Neural progenitor cell (in vitro differentiated cells): ENCODE data around the gene OR4E2. TPM values are rescaled to one million over a fixed set of nuclear protein-coding genes. Genes with fewer than 3 reads are reported as not detected.

Source experiments
- DNase-seq: peaks from one replicate; pipeline ENCODE4 v3.0.0-alpha.2; 2016; ENCODE audit warnings: low spot score
- H2AFZ ChIP-seq: fragments of 200-600 bp; sonication (generic); replicated peaks from 2 replicates; pipeline ENCODE4 v1.6.1; 2016; ENCODE audit warnings: antibody characterized with exemption
- H3F3A ChIP-seq: fragments of 200-600 bp; sonication (generic); 2 replicates; pipeline ENCODE4 v1.6.1; 2016; ENCODE audit warnings: antibody characterized with exemption, low read depth
- H3K27ac ChIP-seq: fragments of 200-600 bp; sonication (generic); 2 replicates; pipeline ENCODE4 v1.5.1; 2016; ENCODE audit warnings: mild to moderate bottlenecking
- H3K27me3 ChIP-seq: fragments of 200-600 bp; sonication (generic); 2 replicates; pipeline ENCODE4 v1.6.1; 2016; ENCODE audit warnings: mild to moderate bottlenecking, moderate library complexity
- H3K36me3 ChIP-seq: fragments of 200-600 bp; sonication (generic); 2 replicates; pipeline ENCODE4 v1.5.1; 2016
- H3K4me1 ChIP-seq: fragments of 200-600 bp; sonication (generic); 2 replicates; pipeline ENCODE4 v1.6.1; 2016; ENCODE audit warnings: mixed run types
- H3K4me2 ChIP-seq: fragments of 200-600 bp; sonication (generic); 2 replicates; pipeline ENCODE4 v1.6.1; 2016
- H3K4me3 ChIP-seq: fragments of 200-600 bp; sonication (generic); 2 replicates; pipeline ENCODE4 v1.5.1; 2016
- H3K79me2 ChIP-seq: fragments of 200-600 bp; sonication (generic); 2 replicates; pipeline ENCODE4 v1.6.1; 2016; ENCODE audit warnings: low read depth
- H3K9ac ChIP-seq: fragments of 200-600 bp; sonication (generic); 2 replicates; pipeline ENCODE4 v1.6.1; 2016
- H3K9me3 ChIP-seq: fragments of 200-600 bp; sonication (generic); 2 replicates; pipeline ENCODE4 v1.5.1; 2016; ENCODE audit warnings: low read depth
- H4K20me1 ChIP-seq: fragments of 200-600 bp; sonication (generic); 2 replicates; pipeline ENCODE4 v1.6.1; 2016; ENCODE audit warnings: low read depth
- H3K27ac Mint-ChIP-seq: 3 replicates; pipeline ENCODE4 v1.8.0; 2021; ENCODE audit warnings: mixed read lengths
- H3K27me3 Mint-ChIP-seq: 2 replicates; pipeline ENCODE4 v1.8.0; 2022; ENCODE audit warnings: low read depth, mild to moderate bottlenecking, inconsistent platforms, moderate library complexity, mixed read lengths; ENCODE audit not compliant: insufficient read depth
- H3K36me3 Mint-ChIP-seq: 3 replicates; pipeline ENCODE4 v1.8.0; 2021; ENCODE audit warnings: mixed read lengths
- H3K4me1 Mint-ChIP-seq: 3 replicates; pipeline ENCODE4 v1.8.0; 2021; ENCODE audit warnings: mixed read lengths
- H3K4me3 Mint-ChIP-seq: 3 replicates; pipeline ENCODE4 v1.8.0; 2021; ENCODE audit warnings: mild to moderate bottlenecking, moderate library complexity, mixed read lengths
- H3K9me3 Mint-ChIP-seq: 3 replicates; pipeline ENCODE4 v1.8.0; 2020; ENCODE audit warnings: mixed read lengths
- EZH2 ChIP-seq: fragments of 200-600 bp; sonication (generic); IDR thresholded peaks from 2 replicates; pipeline ENCODE4 v1.6.1; 2017; ENCODE audit warnings: antibody characterized with exemption, mild to moderate bottlenecking, moderate library complexity
- EZH2phosphoT487 ChIP-seq: fragments of 200-600 bp; sonication (generic); IDR thresholded peaks from 2 replicates; pipeline ENCODE4 v1.6.1; 2017; ENCODE audit warnings: antibody characterized with exemption
- total RNA-seq: library from RNA; depleted of rRNA; stranded (reverse); fragments of >200 nt; gene quantifications from 2 replicates; pipeline ENCODE4 v1.2.3, GENCODE V29; 2015; ENCODE audit warnings: low replicate concordance
- TF ChIP-seq, protein P1 (sequence below): fragments of 200-600 bp; sonication (generic); IDR thresholded peaks from 2 replicates; pipeline ENCODE4 v1.5.1; 2017; ENCODE audit warnings: antibody characterized with exemption, mild to moderate bottlenecking

OR4E2 gene
- total RNA-seq, 1 donor from 2014 or later = not detected

DNA sequence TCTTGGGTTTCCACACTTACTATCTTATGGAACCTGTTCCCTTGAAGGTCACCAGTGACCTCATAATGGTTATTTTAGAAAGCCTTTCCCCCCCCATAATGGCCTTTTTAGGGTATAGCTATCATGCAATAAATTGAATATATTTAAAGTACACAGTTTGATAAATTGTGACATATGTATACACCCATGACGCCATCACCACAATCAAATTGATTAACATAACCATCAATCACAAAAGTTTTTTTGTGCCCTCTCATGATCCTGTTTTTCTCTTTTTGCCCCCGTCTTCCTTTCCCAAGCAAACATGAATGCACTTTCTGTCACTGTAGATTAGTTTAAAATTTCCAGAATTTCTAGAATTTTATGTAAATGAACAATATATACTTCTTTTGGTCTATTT, 48.7 kb downstream of the OR4E2 start:
- H3K4me3 ChIP-seq = no peak overlapping the region
- Mint-ChIP-seq H3K27me3 (peaks cover 6% of the 10 kb centered on the region), H3K36me3 (no peaks in the 10 kb centered on the region), H3K4me1 (no peaks in the 10 kb centered on the region), H3K27ac (no peak overlapping the region), H3K4me3 (no peak overlapping the region), H3K9me3 (peaks cover 3% of the 10 kb centered on the region)
- peak overlapping the region; percentile 17 for H3K27ac ChIP-seq
- H3K4me2 ChIP-seq = no peak overlapping the region
- no peak overlapping the region for H3K9ac ChIP-seq
- H2AFZ ChIP-seq = no peak overlapping the region
- H4K20me1 ChIP-seq = no peaks in the 10 kb centered on the region
- H3K36me3 ChIP-seq = no peaks in the 10 kb centered on the region
- DNase-seq = no peak
- TF ChIP-seq, protein P1, sequence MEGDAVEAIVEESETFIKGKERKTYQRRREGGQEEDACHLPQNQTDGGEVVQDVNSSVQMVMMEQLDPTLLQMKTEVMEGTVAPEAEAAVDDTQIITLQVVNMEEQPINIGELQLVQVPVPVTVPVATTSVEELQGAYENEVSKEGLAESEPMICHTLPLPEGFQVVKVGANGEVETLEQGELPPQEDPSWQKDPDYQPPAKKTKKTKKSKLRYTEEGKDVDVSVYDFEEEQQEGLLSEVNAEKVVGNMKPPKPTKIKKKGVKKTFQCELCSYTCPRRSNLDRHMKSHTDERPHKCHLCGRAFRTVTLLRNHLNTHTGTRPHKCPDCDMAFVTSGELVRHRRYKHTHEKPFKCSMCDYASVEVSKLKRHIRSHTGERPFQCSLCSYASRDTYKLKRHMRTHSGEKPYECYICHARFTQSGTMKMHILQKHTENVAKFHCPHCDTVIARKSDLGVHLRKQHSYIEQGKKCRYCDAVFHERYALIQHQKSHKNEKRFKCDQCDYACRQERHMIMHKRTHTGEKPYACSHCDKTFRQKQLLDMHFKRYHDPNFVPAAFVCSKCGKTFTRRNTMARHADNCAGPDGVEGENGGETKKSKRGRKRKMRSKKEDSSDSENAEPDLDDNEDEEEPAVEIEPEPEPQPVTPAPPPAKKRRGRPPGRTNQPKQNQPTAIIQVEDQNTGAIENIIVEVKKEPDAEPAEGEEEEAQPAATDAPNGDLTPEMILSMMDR = no peak
- TF ChIP-seq EZH2 (no peak), EZH2phosphoT487 (no peak)
- peaks cover 16% of the 10 kb centered on the region for H3K4me1 ChIP-seq
- H3K79me2 ChIP-seq = no peaks in the 10 kb centered on the region
- peaks cover 8% of the 10 kb centered on the region for H3K9me3 ChIP-seq
- H3K27me3 ChIP-seq = no peaks in the 10 kb centered on the region
- H3F3A ChIP-seq = peaks cover 22% of the 10 kb centered on the region

DNA sequence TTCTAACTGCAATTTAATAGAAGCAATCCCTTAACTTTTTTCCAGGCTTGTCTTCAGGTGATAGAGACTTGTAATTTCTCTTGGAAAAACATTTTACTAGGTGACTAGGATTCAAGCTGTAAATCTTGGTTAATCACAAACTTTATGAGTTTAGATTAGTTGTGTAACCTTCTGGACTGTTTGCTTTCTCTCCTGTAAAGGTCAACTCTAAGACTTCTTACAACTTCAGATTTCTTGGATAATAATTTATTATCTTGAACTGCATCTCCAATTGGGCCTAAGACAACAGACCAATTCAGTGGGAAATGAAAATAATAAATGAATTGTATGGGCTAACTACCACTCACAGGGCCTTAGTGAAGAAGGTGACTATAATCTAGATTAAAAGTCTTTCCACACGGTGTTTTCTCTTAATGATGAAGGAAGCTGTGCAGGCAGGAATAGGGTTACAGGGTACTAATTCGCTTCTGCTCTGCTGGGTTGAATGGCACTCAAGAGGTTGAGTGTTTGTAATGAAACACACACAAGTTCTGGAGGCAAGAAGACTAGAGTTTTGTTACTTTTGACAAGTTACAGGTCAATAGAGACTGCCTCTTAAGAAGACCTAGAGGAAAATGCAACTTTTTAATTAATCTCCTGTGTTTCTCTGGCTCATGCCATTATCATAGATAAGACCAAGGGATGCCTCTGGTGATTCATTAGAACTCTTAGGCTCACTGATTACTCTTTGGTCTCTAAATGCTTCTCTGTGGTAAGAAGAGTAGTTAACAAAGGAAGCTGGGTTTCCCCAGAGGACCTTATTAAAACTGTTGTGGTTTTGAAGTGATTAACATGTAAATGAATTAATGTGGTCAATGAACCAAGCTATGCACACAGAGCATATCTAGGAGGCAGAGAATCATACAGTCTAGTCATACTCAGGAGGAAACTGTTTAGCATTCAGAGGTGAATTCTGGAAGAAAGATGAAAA, 50.0 kb downstream of the OR4E2 start:
- DNase-seq = peak; percentile 37
- H3K4me3 Mint-ChIP-seq = no peak overlapping the region
- Histone ChIP-seq H3K27me3 (no peaks in the 10 kb centered on the region), H3F3A (peaks cover 22% of the 10 kb centered on the region), H4K20me1 (no peaks in the 10 kb centered on the region), H2AFZ (no peak overlapping the region), H3K9me3 (peaks cover 8% of the 10 kb centered on the region), H3K27ac (peak overlapping the region; percentile 61), H3K36me3 (no peaks in the 10 kb centered on the region), H3K4me2 (peak overlapping the region; percentile 50), H3K9ac (no peak overlapping the region), H3K4me1 (peaks cover 16% of the 10 kb centered on the region), H3K79me2 (no peaks in the 10 kb centered on the region), H3K4me3 (no peak overlapping the region)
- H3K4me1 Mint-ChIP-seq = no peaks in the 10 kb centered on the region
- H3K27ac Mint-ChIP-seq = no peak overlapping the region
- TF ChIP-seq EZH2 (no peak), EZH2phosphoT487 (no peak)
- TF ChIP-seq, protein P1 = no peak
- peaks cover 6% of the 10 kb centered on the region for H3K27me3 Mint-ChIP-seq
- no peaks in the 10 kb centered on the region for H3K36me3 Mint-ChIP-seq
- peaks cover 3% of the 10 kb centered on the region for H3K9me3 Mint-ChIP-seq

DNA sequence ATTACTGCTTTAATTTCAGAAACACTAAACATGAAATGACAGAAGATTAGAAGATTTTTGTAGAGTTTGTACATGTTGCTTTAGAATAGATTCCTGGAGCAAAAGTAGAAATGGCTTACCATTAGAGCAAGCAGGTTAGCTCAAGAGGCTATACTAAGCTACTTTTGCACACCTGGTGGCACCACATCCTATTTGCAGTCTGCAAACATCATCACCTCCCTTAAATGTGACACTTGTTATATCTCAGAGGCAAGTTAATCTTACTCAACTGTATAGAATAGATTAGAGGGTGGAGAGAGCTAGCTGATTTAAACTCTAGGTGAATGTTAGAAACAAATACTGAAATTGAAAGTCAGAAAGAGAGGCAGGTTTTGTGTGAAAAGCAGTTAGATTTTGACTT, 50.7 kb downstream of the OR4E2 start:
- no peak for DNase-seq
- H3K36me3 ChIP-seq = no peaks in the 10 kb centered on the region
- H3K27me3 ChIP-seq = no peaks in the 10 kb centered on the region
- TF ChIP-seq EZH2phosphoT487 = no peak
- TF ChIP-seq, protein P1 = no peak
- no peak for TF ChIP-seq EZH2
- peak overlapping the region; percentile 61 for H3K27ac ChIP-seq
- H2AFZ ChIP-seq = no peak overlapping the region
- Mint-ChIP-seq H3K4me1 (no peaks in the 10 kb centered on the region), H3K27ac (no peak overlapping the region), H3K4me3 (no peak overlapping the region), H3K36me3 (no peaks in the 10 kb centered on the region), H3K9me3 (peaks cover 3% of the 10 kb centered on the region), H3K27me3 (peaks cover 6% of the 10 kb centered on the region)
- peaks cover 22% of the 10 kb centered on the region for H3F3A ChIP-seq
- H3K4me3 ChIP-seq = no peak overlapping the region
- no peaks in the 10 kb centered on the region for H4K20me1 ChIP-seq
- H3K79me2 ChIP-seq = no peaks in the 10 kb centered on the region
- H3K9ac ChIP-seq = no peak overlapping the region
- H3K4me2 ChIP-seq = peak overlapping the region; percentile 50
- H3K9me3 ChIP-seq = peaks cover 13% of the 10 kb centered on the region
- peaks cover 16% of the 10 kb centered on the region for H3K4me1 ChIP-seq
